Liver (tissue), 3 donors: ENCODE data around the gene PROX1.

Experiments
- NR2F2 ChIP-seq: IDR thresholded peaks from 2 replicates; pipeline ENCODE4 v1.6.1; 2016; ENCODE audit warnings: antibody characterized with exemption
- RAD21 ChIP-seq, 2 donors: IDR thresholded peaks; 2 replicates each; pipeline ENCODE4 v1.6.1; 2016; ENCODE audit warnings: antibody characterized with exemption in 2 of 2, mild to moderate bottlenecking in 2 of 2
- TF ChIP-seq, protein P1 (sequence below): fragments of 150-350 bp; IDR thresholded peaks from 2 replicates; pipeline ENCODE4 v1.5.1; 2017; ENCODE audit warnings: improper control_type of control experiment, low read depth, low read length; ENCODE audit not compliant: missing input control
- TF ChIP-seq, protein P2 (sequence below): IDR thresholded peaks from 2 replicates; pipeline ENCODE4 v1.6.1; 2016; ENCODE audit warnings: antibody characterized with exemption, mild to moderate bottlenecking
- TF ChIP-seq, protein P3 (sequence below): IDR thresholded peaks from 2 replicates; pipeline ENCODE4 v1.6.1; 2016; ENCODE audit warnings: antibody characterized with exemption
- donor health status: healthy.
- donor health status: healthy.

DNA sequence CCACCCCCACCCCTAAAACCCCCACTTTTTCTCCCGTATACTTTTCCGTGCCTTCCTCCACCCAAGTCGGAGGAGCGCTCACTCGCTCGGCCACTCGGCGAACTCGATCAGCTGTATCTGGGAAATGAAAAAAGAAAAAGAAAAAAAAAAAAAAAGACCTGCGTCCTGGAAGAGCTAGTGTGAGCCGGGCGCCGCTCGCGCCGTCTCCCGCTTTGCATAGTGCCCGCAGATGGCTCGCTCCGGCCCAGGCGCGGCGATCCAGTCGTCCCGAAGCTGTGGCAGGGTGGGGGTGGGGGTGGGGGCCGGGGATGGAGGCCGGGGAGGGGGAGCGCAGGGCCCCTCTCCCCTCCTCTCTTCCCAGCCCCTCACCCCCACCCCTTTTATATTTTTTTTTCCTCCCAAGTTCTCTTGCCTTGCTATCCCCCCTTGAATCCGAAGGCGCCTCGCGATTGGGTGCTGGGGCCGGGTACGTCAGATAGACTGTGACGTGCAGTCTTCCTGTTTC, 299 bp upstream of the PROX1 start:
- TF ChIP-seq, protein P1, sequence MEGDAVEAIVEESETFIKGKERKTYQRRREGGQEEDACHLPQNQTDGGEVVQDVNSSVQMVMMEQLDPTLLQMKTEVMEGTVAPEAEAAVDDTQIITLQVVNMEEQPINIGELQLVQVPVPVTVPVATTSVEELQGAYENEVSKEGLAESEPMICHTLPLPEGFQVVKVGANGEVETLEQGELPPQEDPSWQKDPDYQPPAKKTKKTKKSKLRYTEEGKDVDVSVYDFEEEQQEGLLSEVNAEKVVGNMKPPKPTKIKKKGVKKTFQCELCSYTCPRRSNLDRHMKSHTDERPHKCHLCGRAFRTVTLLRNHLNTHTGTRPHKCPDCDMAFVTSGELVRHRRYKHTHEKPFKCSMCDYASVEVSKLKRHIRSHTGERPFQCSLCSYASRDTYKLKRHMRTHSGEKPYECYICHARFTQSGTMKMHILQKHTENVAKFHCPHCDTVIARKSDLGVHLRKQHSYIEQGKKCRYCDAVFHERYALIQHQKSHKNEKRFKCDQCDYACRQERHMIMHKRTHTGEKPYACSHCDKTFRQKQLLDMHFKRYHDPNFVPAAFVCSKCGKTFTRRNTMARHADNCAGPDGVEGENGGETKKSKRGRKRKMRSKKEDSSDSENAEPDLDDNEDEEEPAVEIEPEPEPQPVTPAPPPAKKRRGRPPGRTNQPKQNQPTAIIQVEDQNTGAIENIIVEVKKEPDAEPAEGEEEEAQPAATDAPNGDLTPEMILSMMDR: no peak
- TF ChIP-seq, protein P2, sequence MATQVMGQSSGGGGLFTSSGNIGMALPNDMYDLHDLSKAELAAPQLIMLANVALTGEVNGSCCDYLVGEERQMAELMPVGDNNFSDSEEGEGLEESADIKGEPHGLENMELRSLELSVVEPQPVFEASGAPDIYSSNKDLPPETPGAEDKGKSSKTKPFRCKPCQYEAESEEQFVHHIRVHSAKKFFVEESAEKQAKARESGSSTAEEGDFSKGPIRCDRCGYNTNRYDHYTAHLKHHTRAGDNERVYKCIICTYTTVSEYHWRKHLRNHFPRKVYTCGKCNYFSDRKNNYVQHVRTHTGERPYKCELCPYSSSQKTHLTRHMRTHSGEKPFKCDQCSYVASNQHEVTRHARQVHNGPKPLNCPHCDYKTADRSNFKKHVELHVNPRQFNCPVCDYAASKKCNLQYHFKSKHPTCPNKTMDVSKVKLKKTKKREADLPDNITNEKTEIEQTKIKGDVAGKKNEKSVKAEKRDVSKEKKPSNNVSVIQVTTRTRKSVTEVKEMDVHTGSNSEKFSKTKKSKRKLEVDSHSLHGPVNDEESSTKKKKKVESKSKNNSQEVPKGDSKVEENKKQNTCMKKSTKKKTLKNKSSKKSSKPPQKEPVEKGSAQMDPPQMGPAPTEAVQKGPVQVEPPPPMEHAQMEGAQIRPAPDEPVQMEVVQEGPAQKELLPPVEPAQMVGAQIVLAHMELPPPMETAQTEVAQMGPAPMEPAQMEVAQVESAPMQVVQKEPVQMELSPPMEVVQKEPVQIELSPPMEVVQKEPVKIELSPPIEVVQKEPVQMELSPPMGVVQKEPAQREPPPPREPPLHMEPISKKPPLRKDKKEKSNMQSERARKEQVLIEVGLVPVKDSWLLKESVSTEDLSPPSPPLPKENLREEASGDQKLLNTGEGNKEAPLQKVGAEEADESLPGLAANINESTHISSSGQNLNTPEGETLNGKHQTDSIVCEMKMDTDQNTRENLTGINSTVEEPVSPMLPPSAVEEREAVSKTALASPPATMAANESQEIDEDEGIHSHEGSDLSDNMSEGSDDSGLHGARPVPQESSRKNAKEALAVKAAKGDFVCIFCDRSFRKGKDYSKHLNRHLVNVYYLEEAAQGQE: no peak
- TF ChIP-seq NR2F2 (no peak), RAD21 (IDR thresholded peaks at IDR 0.05) (no peak)
- TF ChIP-seq, protein P3, sequence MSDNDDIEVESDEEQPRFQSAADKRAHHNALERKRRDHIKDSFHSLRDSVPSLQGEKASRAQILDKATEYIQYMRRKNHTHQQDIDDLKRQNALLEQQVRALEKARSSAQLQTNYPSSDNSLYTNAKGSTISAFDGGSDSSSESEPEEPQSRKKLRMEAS: no peak
